ENCODE results near the gene ORM2.

DNA sequence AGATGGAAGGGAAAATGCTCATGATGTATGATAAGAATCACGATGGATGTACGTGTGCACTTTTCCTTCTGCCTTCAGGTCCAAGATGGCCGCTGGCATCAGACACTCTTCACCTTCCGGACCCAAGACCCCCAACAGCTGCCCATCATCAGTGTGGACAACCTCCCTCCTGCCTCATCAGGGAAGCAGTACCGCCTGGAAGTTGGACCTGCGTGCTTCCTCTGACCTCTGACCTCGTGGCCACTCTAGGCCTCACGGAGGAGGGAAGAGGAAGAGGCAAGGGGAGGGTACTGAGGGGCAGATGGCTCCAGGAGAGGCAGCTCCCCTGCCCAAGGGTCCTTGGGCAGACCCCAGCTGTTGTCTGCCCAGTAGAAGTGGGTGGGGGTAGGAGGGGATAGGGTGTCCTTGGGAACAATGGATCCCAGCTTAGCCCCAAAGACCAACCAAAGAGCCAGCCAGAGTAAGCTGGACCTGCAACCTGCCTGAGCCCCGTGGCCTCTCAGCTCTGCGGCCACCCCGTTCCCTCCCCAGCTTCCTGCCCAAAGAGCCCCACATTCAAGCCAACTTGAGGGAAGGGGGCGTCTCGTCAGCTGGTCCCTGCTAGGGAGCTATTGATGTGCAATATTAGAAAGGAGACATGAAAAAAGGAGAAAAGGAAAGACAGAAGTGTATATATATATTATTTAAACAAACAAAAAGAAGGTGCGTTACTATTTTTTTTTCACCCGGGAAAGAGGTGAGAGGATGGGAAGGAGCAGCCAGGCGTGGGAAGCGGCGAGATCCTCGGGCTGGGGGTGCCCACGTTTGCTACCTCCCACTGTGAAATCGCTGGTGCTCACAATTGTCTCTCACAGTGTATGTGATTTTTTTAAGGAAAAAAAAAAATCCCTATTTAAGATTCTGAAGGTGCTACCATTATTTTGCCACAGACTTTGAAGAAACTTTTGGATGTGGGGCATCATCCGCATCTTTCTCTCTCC is 18.9 kb upstream of the ORM2 start:
- TF ChIP-seq POLR2A (IDR thresholded peaks at IDR 0.05; ENCODE audit: low read depth, low read length) (no peak), POLR2AphosphoS5 (IDR thresholded peaks at IDR 0.05; ENCODE audit: low read depth, low read length) (no peak)

Data from GM12891 (cell line).